Measurements from ENCODE around the gene BSPRY.
"Not testable (repeated sequence)": the region's sequence is repeated elsewhere in the genome, so short reads cannot be mapped to it uniquely, and the experiment has no call there.

BSPRY gene

DNA sequence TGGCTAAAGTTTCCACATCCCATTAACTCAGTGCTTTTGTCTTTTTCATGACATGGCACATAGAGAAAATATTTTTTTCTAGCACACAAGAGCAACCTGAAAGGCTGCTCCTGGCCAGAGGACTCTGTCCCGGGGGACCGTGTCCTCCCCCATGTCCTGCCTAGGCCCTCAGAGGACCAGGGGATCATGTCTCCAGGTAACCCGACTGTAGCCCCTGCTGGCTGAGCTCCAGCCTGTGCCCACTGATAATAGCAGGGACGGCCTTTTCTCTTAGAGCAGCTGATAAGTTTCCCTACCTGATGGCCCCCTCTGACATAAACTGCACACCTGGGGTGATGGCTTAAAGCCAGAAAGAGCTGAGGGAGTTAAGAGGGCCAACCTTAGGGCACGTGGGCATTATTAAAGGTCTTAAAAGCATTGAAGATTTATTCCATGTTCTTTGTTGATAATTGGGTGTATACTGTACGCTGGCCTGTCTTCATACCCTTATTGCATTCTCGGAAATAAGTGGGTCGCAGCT is 21.5 kb downstream of the BSPRY start:
- no peak for DNase-seq (ENCODE audit: low read depth)

DNA sequence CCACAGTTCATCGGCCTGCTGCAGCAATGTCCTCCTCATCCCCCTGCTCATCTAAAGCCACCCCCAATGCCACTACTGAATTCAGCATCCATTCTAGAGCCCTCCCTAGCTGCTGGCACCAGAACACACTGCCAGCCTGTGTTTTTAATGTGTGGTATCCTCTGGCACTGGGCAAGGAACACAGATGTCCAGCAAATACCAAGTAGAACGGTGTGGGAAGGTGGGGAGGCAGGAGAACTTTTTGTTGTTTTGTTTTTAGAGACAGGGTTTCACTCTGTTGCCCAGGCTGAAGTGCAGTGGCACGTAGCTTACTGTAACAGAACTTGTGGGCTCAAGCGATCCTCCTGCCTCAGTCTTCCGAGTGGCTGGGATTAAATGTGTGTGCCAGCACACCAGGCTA is 22.7 kb downstream of the BSPRY start:
- DNase-seq (ENCODE audit: low read depth) = no peak

DNA sequence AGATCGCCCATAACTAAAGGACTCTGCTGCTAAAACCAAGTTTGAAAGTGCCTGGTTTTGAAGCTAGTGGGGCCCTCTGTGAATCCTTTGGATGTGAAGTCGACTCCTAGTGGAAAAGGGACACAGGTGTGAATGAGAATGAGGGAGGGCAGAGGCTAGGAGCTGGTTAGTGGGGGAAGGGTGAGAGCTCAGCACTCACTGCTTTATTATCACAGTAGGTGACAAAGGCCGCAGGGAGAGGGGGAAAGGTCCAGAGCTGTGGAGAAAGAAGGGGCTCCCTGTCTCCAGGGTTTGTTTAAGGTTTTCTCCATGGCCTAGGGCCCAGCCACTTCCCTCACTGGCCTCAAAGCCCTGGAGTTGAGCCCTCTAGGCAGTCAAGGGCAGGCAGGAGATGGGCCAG is 23.9 kb downstream of the BSPRY start:
- no peak for DNase-seq (ENCODE audit: low read depth)

DNA sequence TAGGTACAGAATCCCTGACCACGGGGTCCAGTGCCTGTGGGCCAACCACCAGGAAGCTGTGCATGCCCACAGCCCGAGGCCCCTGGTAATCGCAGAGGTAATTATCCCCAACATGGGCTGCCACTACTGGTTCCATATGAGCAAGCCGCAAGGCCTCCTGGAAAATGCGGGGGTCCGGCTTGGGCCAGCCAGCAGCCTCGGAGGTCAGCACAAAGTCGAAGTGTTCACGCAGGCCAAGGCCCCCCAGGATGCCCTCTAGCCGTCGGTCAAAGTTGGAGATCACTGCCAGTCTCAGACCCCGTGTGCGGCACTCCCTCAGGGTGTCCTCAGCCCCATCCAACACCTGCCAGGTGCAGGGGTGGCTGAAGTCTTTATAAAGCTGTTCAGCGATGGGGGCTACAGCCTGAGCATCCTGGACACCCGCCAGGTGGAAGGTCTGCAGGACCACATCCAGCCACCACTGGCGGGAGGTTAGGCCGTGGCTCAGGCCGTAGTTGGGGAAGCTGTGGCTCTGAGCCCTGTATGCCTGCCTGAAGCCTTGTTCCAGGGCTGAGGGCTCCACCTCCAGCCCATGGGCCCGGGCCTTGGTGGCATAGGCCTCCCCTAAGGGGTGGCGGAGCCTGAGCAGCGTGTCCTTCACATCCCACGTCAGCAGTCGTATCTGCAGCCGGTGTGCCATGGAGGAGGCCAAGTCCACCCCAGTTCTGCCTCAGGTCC is 24.5 kb downstream of the BSPRY start:
- DNase-seq (ENCODE audit: low read depth) = no peak

DNA sequence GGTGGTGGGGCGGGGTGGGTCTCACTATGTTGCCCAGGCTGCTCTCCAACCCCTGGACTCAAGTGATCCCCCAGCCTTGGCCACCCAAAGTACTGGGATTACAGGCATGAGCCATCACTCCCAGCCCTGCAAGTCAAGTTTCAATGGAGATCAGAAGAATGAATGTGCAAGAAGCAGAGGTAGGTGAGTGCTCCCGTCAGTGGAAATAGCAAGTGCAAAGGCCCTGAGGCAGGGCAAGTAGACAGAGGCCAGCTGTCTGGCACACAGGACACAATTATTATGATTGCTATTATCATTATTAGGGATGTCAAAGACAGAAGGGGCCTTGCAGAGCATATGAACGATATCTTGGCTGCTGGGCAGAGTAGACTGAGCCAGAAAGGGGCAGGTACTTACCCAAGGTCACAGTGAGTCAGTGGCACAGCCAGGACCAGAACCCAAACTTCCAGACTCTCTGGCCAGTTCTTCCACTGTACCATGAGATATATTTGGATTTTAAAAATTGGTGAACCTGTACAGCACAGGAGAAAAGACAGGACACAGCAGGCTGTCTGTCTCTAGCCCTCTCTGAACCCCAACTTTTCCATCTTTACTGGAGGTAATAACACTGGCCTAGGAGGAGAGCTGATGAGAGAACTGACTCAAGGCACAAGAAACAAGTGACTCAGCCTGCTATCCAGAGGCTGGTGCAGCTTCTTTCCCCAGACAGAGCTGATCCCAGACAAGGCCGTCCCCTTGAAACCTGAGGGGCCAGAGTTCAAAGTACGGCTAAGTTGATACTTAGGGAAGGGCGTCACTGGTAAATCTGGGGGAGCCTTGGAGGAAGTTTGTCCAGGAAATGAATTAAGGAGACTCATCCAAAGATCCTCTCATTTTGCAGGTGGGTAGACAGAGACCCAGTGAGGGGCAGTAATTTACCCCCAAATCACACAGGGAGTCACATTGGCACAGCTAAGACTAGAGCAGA is 26.0 kb downstream of the BSPRY start:
- DNase-seq (ENCODE audit: low read depth) = no peak

DNA sequence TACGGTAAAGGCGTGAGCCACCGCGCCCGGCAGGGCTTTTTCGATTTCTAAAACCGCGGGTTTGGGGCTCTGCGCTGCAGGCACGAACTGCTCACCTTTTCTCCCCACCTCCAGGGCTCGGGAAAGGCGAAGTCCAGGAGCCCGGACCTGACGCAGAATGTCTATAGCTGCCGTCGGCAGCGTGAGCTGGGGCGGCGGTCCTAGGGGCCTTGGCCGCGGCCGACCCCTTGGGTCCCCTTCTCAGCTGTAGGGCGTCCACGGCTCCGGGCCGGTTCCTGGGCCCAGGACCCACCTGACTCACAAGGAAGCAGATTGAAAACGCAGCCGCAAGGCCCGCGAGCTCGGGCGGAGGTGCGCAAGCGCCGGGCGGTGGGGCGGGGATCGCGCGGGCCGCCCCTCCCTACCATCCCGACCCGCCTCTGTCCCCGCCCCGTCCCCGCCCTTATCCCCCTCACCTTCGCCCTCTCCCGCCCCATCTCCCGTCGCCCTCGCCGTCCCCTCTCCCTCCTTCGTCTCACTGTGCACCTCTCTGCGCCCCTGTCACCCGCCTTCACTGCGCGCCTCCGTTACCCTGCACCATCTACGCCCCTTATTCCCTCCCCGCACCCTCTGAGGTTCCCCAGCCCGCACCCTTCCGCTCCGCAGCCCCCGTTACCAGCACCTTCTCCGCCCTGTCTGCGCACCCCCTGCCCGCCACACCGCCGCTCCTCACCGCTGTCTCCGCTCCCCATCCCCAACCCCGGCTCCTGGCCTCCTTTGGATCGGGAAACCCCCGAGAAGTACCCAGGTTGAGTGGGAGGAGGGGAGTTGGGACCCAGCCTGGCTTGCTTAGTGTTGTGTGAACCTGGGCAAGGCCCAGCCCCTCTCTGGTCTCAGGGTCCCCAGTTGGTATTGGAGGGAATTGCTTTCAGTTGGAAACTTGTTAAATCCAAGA is 27.6 kb downstream of the BSPRY start, which contains the start of gene HDHD3:
TSS of gene HDHD3 (minus strand) at position 353 of the 934 bp plus-strand sequence. CDS start 2,632 bp downstream, outside the sequence.
- DNase-seq (ENCODE audit: low read depth) = peak; percentile 67

DNA sequence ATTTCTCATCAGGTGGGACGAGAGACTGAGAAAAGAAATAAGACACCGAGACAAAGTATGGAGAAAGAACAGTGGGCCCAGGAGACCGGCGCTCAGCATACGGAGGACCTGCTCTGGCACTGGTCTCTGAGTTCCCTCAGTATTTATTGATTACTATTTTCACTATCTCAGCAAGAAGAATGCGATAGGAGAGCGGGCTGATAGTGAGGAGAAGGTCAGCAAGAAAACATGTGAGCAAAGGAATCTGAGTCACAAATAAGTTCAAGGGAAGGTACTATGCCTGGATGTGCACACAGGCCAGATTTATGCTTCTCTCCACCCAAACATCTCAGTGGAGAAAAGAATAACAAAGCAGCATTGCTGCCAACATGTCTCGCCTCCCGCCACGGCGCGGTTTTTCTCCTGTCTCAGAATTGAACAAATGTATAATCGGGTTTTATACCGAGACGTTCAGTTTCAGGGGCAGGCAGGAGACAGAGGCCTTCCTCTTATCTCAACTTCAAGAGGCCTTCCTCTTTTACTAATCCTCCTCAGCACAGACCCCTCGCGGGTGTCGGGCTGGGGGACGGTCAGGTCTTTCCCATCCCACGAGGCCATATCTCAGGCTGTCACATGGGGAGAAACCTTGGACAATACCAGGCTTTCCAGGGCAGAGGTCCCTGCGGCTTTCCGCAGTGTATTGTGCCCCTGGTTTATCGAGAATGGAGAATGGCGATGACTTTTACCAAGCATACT is 29.9 kb downstream of the BSPRY start:
- not testable (repeated sequence) for DNase-seq (ENCODE audit: low read depth)

DNA sequence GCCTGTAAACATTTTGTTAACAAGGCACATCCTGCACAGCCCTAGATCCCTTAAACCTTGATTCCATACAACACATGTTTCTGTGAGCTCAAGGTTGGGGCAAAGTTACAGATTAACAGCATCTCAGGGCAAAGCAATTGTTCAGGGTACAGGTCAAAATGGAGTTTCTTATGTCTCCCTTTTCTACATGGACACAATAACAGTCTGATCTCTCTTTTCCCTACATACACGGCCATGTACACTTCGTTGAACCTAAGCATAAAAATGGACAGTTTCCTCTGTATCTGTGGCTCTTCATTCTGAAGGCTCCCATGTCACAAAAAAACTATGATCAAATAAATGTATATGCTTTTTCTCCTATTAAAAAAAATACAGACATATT is 30.5 kb downstream of the BSPRY start:
- DNase-seq (ENCODE audit: low read depth) = not testable (repeated sequence)

DNA sequence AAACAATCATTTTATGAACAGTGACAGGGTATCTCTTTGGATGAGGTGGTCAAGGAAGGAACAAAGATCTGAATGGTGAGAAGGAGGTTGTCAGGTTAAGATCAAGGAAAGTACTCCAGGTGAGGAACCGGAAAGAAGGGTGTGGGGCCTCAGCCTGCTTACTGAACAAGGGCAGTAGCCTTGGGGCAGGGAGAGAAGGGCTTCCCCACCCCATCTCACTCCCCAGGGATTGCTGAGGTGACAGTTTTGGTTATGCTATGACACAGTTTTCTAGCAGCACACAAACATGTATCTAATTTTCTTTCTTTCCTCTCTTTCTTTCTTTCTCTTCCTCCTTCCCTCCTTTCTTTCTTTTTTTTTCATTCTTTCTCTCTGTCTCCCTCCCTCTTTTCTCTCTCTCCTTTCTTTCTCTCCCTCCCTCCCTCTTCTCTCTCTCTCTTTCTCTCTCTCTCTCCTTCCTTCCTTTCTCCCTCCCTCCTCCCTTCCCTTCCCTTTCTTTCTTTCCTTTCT is 31.6 kb downstream of the BSPRY start:
- DNase-seq (ENCODE audit: low read depth) = no peak

DNA sequence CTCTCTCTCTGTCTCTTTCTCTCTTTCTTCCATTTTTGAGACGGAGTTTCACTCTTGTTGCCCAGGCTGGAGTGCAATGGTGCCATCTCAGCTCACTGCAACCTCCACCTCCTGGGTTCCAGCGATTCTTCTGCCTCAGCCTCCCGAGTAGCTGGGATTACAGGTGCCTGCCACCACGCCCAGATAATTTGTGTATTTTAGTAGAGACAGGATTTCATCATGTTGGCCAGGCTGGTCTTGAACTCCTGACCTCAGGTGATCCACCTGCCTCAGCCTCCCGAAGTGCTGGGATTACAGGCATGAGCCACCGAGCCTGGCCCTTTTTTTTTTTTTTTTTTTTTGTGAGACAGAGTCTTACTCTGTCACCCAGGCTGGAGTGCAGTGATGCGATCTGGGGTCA is 32.1 kb downstream of the BSPRY start:
- not testable (repeated sequence) for DNase-seq (ENCODE audit: low read depth)

DNA sequence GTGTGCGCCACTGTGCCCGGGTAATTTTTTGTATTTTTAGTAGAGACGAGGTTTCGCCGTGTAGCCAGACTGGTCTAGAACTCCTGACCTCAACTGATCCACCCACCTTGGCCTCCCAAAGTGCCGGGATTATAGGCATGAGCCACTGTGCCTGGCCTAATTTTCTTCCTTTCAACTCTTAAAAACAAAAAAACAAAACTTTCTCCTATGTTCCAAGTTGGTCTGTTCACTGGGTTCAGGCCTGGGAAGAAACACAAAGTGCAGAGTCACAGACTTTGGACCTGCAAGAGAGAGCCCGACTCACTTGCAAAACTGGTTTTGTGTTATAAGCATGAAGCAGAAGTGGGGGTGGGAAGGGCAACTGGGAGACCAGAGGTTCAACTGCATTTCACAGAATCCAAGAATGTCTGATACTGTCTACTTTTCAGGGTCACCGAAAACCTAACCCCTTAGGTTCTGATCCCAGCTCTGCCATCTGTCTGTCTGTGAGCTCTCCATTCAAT is 32.6 kb downstream of the BSPRY start:
- no peak for DNase-seq (ENCODE audit: low read depth)

DNA sequence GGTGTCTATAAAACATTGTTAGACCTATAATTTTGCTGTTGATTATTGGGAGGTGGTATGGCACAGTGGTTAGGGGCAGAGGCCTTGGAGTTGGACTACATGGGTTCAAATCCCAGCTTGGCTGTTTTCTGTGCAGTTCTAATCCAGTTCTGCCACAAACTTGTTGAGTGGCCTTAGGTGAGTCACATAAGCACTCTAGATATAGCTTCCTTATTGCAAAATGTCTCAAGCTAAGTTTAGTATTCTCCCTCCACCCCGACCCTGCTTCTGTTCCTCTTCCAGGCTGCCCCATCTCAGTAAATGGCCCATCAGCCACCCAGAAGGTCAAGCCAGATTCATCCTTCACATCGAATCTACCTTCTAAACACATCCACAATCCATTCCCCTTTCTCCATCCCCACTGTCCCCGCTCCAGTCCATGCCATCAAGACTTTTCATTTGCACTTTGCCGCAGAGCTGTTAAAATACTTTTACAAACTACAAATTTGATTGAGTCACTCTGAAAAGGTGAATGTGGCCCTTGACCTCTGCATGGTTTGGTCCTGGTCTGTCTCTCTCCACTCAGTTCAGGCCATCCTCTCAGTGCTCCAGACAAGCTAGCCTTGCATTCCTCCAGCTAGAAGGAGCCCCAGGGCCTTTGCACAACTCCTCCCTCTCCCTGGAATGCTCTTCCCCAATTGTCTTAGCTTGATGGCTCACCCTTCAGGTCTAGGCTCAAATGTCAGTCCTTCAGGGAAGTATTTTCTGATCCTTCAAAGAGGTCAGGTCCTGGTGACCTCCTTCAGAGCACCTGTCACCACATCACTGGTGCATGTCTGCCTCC is 37.4 kb downstream of the BSPRY start:
- DNase-seq (ENCODE audit: low read depth) = no peak

DNA sequence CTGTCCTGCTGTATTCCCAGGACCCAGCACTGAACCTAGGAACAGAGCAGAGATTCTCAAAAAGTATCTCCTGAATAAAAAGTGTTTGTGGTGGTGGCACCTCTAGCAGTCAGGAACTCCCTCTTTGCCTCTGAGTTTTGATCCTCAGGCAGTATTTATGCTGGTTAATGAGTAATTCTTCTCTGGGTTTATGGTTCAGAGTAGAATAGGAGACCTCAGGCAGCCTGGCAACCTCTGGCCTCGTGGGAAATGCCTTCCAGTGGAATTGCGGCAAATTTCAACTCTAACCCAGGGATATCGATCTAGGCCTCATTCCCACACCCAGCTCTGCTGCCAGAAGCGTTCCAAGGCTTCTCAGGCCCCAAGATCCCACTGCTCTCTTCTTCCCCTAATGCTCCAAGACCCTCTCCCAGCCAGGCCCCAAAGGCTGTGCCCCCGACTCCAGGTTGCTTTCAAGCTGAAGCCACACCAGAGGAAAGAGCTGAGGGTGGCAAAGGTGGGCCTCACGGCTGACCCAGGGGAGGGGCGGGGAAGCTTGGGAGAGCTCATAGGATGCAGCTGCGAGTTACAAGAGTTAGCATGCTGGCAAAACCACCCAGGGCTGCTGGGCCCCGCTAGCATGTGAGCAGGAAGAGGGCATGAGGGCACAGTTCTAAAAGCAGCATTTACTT is 38.4 kb downstream of the BSPRY start:
- DNase-seq (ENCODE audit: low read depth) = no peak

DNA sequence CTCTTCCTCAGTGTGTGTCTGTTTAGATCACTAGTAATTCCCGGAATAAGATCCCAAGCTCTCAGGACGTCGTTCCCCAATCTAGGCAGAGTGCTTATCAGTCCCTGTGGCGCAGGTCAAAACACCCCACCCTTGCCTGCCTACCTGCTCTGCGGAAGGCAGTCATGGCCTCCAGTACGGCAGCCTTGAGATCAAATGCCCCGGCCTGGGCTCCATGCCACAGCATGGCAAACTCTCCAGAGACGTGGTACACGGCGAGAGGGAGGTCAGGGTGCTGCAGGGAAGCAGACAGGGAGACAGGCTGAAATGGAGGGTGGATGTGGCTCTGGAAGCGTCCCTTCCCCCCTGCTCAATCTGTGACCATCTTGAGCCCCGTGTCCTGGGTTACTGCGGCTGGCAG is 39.5 kb downstream of the BSPRY start:
- DNase-seq (ENCODE audit: low read depth) = no peak

DNA sequence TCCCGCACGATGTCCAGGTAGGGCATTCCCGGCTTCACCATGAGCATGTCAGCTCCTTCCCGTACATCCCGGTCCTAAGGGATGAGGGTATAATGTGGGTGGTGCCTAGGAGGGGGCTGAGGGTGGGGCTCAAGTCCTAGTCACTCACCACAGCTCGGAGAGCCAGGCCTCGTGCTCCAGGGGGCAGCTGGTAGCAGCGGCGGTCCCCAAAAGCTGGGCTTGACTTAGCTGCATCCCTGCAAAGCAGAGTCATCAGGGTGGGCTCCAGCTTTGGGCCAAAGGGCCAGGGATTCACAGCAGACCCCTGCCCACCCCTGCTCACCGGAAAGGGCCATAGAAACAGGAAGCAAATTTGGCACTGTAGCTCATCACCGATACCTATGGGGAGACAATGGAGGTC is 40.1 kb downstream of the BSPRY start:
- DNase-seq (ENCODE audit: low read depth) = no peak

DNA sequence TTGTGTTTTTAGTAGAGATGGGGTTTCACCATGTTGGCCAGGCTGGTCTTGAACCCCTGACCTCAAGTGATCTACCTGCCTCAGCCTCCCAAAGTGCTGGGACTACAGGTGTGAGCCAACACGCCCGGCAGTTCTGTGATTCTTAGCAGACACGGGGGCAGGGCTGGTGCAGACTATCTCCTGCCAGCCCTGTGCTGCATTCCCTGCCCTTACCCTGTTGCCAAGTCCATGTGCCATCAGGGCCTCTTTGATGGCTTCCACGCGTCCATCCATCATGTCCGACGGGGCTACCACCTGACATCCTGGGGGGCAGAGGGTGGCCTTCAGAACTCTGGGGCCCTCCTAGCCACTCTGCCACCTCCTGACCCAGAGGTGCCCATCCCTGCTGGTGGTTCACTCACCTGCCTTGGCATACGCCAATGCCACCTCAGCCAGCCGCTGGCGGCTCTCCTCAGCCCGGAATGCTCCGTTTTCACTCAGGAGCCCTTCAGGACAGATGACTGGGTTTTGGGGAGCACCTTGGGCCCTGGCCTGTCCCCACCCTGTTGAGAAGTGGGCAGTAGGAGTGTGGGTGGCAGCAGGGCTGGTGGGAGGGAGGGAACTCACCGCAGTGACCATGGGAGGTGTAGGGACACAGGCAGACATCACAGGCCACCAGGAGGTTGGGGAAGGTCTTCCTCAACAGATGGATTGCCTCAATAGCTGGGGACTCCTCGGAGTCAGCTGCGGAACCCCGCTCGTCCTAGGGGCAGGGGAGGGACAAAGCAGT is 41.0 kb downstream of the BSPRY start:
- DNase-seq (ENCODE audit: low read depth) = no peak

DNA sequence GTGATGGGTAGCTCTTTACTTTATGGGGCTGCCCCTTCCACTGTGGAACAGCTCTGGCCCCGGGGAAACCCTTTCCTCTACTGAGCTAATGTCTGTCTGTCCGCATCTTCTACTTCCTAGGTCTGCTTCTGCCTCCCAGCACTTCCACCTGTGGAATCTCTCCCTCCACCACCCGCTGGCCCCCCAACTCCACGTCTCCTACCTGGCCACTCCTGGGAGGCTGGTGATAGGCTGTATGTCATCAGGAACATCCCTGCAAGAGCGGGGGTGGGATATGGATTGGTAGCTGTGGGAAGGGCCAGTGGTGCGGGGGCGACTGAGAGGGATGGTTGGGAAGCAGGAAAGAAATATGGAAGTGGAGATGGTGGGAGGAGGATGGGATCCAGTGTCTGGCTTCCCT is 42.6 kb downstream of the BSPRY start:
- no peak for DNase-seq (ENCODE audit: low read depth)

DNA sequence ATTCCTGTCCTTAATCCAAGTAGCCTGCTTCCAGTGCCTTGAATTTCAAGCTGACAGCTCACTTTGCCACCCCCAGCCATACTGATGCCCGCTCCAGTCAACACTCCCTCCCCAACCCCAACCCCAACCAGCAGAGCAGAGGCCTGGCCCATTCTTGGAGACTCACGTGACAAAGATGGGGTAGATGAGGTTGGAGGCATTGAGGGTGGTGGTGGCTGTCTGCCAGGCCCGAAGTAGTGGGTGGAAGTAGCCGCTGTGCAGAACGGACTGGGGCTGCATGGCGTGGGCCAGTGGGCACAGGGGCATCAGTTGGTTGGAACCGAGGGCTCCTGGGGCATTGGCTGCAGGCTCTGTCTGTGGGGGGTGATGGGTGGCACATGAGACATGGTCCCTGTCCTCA is 43.9 kb downstream of the BSPRY start:
- no peak for DNase-seq (ENCODE audit: low read depth)

Data from CMK (cell line).